Urinary bladder (tissue), 4 donors: Measurements from ENCODE around the gene AKR1C1. TPM values are rescaled to one million over a fixed set of nuclear protein-coding genes. Genes with fewer than 3 reads are reported as not detected.
"Not testable (repeated sequence)": the region's sequence is repeated elsewhere in the genome, so short reads cannot be mapped to it uniquely, and the experiment has no call there.

Experiments used
- DNase-seq: peaks from one replicate; pipeline ENCODE4 v3.0.0-alpha.2; 2015; ENCODE audit errors: extremely low spot score
- H3K27ac ChIP-seq: one replicate; pipeline ENCODE4 v1.5.1; 2013; ENCODE audit warnings: low read depth, mild to moderate bottlenecking, moderate library complexity
- H3K36me3 ChIP-seq: one replicate; pipeline ENCODE4 v1.6.1; 2013; ENCODE audit warnings: mild to moderate bottlenecking, moderate library complexity; ENCODE audit not compliant: insufficient read depth
- H3K4me1 ChIP-seq: one replicate; pipeline ENCODE4 v1.6.1; 2013; ENCODE audit warnings: mild to moderate bottlenecking, moderate library complexity; ENCODE audit not compliant: insufficient read depth
- H3K4me3 ChIP-seq: one replicate; pipeline ENCODE4 v1.5.1; 2013; ENCODE audit warnings: low read depth, low read length
- WGBS: extraction: QIAGEN DNeasy Blood & Tissue Kit; methylation state at CpG from one replicate; pipeline ENCODE4 v1.1.7; 2013; 5-methylcytosine and 5-hydroxymethylcytosine counted together
- polyA plus RNA-seq: library from polyadenylated mRNA; stranded (reverse); fragments of 200-250 nt; gene quantifications from one replicate; pipeline ENCODE4 v1.2.3, GENCODE V29; 2013
- total RNA-seq: library from RNA; depleted of rRNA; stranded (reverse); fragments of >200 nt; gene quantifications from one replicate; pipeline ENCODE4 v1.2.3, GENCODE V29; 2014
- donor health status: healthy with polysubstance abuse.
- donor health status: healthy.

The AKR1C1 gene
- total and polyA plus RNA-seq, 2 donors: 27.8 to 124 TPM

DNA sequence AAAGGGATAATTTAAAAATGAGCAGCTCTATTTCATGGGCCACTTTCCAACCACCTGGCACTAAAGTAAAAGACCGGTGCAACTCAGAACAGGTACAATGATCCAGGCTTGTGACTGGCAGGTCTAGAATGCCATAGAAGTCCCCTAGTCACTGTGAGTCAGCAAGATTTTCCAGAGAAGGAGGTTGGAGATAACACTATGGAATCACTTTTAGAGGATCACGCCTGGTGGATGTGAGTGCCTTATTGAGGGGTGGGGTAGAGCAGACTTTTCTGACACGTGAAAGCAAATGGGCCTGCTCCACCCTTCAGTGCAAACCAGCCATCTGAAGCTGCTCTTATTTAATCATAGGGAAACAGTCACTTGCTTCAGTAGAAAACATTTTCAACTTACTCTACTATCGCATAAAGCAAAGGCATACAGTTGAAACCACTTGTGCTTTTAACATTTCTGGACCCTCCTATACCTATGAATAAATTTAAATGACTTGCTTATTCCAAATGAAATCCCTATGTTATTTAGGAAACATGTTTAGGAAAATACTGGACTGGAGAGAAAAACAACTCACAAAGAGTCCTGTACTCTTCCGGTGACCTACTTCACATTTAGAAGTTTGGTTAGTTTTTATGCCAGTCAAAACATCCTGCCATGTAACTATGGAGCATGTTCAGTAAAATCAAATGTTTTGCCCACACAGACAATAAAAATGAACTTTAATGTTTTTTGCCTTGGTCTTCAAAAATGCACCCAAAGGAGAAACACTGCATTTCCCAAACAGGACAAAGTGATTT lies 21.5 kb upstream of the AKR1C1 start:
- WGBS: 89% methylated on average over 5 of the region's 5 CpGs
- no peak for DNase-seq
- H3K4me3 ChIP-seq: no peak overlapping the region
- H3K27ac ChIP-seq: no peak overlapping the region
- no peaks in the 10 kb centered on the region for H3K36me3 ChIP-seq
- H3K4me1 ChIP-seq: peaks cover 1% of the 10 kb centered on the region

DNA sequence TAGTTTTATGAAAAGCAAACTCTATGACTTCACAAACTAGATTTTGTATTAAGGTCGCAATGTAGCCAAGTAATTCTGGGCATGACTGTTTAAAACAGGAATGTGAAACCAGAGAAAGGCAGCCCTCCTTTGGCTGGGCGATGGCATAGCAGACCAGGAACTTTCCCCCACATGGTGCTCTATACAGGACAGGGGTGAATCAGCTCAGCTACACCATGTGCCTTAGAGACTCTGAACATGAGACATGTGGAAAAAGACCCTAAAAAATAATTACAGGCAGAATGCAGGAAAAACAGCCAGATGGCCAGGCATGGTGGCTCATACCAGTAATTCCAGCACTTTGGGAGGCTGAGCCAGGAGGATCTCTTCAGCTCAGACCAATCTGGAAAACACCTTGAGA lies 20.3 kb upstream of the AKR1C1 start:
- H3K4me3 ChIP-seq, DNase-seq, H3K4me1 ChIP-seq, H3K36me3 ChIP-seq, H3K27ac ChIP-seq: not testable (repeated sequence)
- WGBS: 38% methylated on average over 2 of the region's 2 CpGs

DNA sequence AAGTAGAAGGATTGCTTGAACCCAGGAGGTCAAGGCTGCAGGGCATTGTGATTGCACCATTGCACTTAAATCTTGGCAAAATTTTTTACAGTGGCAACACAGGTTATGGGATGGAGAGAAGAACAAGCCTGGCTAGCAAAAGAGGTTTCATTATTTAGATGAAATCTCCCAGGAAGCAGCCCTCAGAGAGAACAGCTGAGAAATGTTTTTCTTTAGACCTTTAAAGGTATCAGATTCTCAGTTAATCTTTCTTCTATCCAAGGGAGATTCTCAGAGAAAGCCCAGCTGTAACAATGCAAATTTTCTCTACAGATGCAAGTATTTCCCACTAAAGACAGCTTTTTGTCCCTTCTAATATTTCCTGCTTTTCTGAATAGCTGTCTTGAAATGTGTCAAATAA lies 19.8 kb upstream of the AKR1C1 start:
- H3K36me3 ChIP-seq, H3K4me1 ChIP-seq, H3K4me3 ChIP-seq, H3K27ac ChIP-seq: not testable (repeated sequence)
- DNase-seq: peak; percentile 23

DNA sequence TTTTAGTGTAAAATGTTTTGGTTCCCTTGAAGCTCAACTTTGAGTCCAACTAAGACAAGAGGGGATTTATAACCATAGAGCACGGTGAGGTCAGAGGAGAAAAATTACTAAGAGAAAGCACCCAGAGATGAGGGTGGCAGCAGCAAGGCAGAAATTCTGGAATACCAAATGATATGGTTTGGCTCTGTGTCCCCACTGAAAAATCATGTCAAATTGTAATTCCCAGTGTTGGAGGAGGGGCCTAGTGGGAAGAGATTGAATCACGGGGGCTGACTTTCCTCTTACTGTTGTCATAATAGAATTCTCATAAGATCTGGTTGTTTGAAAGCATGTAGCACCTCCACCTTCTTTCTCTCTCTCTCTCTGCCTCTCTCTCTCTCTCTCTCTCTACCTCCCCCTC lies 19.4 kb upstream of the AKR1C1 start:
- H3K4me3 ChIP-seq: no peak overlapping the region
- H3K27ac ChIP-seq: no peak overlapping the region
- no peaks in the 10 kb centered on the region for H3K36me3 ChIP-seq
- peaks cover 1% of the 10 kb centered on the region for H3K4me1 ChIP-seq
- DNase-seq: no peak
- 37% methylated on average over 2 of the region's 2 CpGs for WGBS

DNA sequence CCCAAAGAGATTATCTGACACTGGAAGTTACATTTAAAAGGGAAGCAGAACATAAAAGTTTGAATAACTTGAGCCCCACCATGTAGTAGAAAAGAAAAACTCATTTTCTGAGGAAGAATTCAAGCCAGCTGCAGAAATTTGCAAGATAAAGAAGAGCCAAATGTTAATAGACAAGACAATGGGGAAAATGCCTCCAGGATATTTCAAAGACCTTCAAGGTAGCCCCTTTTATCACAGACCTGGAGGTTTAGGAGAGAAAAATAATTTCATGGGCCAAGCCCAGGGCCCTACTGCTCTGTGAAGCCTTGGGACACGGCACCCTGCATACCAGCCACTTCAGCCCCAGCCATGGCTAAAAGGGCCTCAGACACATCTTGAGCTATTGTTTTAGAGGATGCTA lies 18.4 kb upstream of the AKR1C1 start:
- WGBS: 94% methylated on average over 1 of the region's 1 CpG
- peaks cover 1% of the 10 kb centered on the region for H3K4me1 ChIP-seq
- DNase-seq: no peak
- H3K36me3 ChIP-seq: no peaks in the 10 kb centered on the region
- H3K4me3 ChIP-seq: no peak overlapping the region
- H3K27ac ChIP-seq: no peak overlapping the region

DNA sequence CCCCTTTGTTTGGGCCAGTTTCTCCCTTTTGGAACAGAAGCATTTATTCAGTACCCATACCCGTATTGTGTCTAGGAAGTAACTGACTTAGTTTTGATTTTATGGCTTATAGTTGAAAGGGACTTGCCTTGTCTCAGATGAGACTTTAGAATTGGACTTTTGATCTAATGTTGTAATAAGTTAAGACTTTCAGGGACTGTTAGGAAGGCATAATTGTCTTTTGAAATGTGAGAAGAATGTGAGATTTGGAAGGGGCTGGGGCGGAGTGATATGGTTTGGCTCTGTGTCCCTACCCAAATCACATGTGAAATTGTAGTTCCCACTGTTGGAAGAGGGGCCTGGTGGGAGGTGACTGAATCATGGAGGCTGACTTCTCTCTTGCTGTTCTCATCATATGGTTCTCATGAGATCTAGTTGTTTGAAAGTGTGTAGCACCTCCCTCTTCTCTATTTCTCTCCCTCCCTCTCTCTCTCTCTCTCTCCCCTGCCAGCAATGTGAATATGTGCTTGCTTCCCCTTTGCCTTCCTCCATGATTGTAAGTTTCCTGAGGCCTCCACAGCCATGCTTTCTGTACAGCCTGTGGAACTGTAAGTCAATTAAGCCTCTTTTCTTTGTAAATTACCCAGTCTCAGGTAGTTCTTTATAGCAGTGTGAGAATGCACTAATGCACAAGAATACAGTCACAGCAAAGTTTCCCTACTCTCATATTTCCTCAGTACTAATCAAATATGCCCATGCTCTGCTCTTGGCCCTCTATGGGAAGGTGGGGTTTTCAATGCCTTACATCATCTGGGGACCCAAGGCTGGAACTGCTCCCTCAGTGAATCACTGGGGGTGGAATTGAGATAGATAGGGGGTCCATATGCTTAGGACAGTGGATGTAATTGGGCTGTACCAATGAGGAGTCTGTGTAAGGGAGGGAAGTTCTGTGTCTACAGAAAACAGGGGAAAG lies 17.2 kb upstream of the AKR1C1 start:
- DNase-seq: no peak
- H3K4me1 ChIP-seq: peaks cover 1% of the 10 kb centered on the region
- no peak overlapping the region for H3K27ac ChIP-seq
- H3K36me3 ChIP-seq: no peaks in the 10 kb centered on the region
- no peak overlapping the region for H3K4me3 ChIP-seq
- WGBS: 94% methylated on average over 2 of the region's 2 CpGs

DNA sequence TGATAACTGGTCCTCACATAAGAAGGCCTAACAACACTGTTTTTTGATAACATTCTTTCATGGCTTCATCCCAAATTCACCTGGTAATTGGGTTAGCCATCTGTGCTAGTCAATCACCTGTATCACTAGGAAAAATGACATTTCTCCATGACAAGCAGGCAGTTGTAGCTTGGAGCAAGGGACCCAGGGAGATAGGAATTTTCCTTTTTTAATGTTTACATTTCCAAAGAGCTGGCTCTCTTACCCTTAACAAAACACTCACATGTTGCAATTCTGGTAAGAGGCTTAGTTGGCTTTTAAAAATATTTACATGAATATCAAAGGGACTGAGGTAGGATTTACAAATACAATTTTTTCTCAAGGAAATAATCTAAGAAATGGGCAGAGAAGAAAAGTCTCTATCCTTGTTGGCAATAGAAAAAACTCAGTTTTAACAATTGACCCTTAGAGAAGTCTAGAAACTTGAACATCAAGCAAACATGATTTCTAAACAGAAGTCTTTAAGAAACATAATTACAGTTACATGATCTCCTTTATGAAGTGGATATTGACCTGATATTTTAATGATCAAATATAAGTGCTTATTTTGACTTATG lies 16.1 kb upstream of the AKR1C1 start:
- no peak overlapping the region for H3K27ac ChIP-seq
- H3K4me3 ChIP-seq: no peak overlapping the region
- no peaks in the 10 kb centered on the region for H3K36me3 ChIP-seq
- peaks cover 1% of the 10 kb centered on the region for H3K4me1 ChIP-seq
- no peak for DNase-seq

DNA sequence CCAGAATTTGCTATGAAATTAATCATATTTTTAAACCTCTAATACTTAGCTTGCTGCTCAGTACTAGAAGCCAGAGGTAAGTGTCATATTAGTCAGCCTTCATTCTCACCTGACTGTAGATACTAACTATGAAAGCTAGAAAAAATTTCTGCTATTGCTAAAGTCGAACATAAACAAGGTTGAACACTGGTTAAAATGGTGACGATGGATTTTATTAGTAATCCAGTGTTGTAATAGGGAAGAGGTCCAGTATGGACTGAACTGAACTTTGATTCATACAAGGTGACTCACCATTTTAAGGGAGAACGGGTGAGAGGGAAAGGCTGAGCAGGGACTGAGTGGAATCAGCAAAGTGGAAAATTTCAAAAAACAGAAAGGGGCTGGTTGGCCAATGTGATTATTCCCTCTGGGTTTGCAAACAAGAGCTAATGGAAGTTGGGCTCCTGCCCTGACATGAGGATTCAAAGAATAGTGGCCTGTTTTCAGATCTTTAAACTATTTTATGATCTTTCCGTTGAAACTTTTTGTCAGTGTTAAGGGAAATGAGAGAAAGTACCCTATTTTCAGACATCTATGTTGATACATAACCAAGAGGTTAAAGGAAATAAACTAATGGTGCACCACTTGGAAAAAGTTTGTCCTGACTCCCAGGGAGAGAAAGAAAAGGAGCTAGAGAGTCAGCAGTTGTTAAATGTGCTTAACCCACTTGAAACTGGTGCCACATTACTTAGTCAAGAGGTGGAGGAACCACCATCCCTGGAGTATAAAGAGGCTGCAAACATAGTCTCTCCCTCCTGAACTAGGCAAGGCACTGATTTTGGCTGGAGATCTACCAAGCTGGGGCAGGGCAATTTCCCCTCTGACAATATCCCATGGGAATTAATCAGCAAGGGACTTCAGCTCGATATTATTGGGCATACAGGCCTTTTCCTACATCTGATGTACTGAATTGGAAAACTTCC lies 15.3 kb upstream of the AKR1C1 start:
- peaks cover 1% of the 10 kb centered on the region for H3K4me1 ChIP-seq
- H3K36me3 ChIP-seq: no peaks in the 10 kb centered on the region
- H3K4me3 ChIP-seq: no peak overlapping the region
- H3K27ac ChIP-seq: peak overlapping the region; percentile 51
- no peak for DNase-seq
- 29% methylated on average over 5 of the region's 5 CpGs for WGBS

DNA sequence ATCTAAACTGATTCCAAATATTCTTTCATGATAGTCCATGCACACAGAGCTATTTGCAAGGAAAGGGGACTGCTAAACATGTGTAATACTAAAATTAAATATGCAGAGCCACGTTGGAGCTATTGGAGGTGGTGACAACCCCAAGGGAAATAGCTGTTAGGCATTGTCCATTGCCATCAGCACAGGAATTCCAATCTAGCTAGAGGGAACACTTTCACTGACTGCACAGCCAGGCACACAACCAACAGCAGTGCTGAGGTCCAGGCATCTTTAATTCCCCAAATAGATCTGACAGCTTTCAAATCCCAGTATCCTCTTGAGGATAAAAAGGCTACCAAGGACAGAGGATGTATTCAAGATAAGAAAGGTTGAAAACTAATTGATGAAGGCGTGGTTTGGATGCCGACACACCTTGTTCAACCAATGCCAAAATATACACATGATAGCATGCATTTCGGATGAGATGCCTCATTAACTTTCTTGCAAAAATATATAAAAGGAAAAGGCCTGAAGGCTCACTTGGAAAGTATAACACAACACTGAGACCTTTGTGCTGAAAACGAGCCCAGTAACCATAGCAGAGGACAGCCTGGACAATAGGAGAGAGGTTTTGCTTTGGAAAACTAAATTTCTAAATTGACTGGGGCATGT lies 11.6 kb upstream of the AKR1C1 start:
- not testable (repeated sequence) for H3K4me1 ChIP-seq, H3K4me3 ChIP-seq, DNase-seq, H3K36me3 ChIP-seq, H3K27ac ChIP-seq
- WGBS: 68% methylated on average over 5 of the region's 5 CpGs

DNA sequence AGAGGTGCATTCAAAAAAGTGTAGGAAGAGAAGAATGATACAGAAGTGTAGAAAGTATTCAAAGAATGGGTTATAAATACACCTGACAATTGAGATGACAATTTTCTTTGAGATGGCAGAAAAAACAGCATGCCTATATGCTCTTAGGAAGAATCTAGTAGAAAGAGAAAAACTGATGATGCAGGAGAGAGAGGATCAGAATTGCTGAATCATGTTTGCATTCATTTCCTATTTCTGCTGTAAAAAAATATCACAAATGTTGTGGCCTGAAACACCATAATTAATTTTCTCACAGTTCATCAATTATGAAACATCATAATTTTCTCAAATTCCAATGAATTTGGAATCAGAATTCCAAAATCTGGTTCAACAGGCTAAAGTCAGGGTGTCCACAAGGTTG lies 9.8 kb upstream of the AKR1C1 start:
- H3K36me3 ChIP-seq: no peaks in the 10 kb centered on the region
- DNase-seq: no peak
- no peaks in the 10 kb centered on the region for H3K4me1 ChIP-seq
- H3K27ac ChIP-seq: no peak overlapping the region
- no peak overlapping the region for H3K4me3 ChIP-seq

DNA sequence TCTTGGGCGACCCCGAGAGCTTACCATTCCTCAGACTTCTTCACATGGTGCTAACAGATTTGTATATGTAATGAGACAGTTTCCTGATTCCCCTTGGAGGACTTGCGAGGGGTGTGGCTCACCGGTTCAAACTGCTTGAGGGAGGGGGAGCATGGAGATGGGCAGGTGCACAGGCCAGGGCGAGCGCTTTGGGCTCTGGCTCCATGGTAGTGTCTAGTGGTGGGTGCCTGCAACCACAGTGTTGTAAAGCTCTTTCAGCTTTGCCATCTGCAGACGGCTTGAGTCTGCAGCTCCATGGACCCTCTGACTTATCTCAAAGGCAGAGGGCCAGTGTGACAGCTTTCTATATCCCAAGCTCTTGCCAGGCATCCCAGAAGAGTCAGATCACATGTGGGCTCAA lies 7.1 kb upstream of the AKR1C1 start:
- not testable (repeated sequence) for H3K4me1 ChIP-seq, H3K27ac ChIP-seq, H3K4me3 ChIP-seq, H3K36me3 ChIP-seq, DNase-seq
- 70% methylated on average over 6 of the region's 7 CpGs for WGBS

DNA sequence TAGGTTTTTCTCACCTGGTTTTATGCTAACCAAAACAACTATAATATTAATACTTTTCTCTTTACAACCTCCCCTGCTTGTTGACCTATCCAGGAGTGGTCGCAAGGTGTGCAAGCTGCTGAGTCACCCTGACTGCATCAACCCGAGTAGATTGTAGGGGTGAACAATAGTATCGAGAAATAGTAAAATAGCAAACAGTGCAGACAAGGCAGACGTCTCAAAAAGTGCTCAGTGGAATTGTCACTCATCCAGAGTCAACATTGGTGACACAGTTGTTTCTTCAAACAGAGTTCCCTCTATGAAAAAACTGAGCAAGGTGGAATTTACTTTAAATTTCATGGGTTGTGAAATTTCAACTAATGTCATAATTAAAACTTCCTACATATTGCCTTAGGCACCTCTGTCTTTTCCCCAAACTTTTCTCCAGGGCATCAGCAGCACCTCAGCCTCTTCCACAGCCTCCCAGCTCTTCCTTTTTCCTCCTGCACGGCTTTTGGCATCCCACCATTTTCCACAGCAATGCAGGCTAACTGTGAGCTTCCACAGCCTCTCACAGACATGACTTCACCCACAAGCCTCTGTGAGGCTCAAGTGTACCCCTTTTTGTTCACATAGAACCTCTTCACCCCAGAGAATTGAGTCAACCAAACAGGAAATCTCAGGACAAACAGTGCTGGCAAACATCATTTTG lies 6.1 kb upstream of the AKR1C1 start:
- not testable (repeated sequence) for DNase-seq, H3K4me3 ChIP-seq, H3K36me3 ChIP-seq, H3K4me1 ChIP-seq, H3K27ac ChIP-seq
- 80% methylated on average over 5 of the region's 5 CpGs for WGBS
